Measurements from ENCODE around the gene NLRP4.

The NLRP4 gene

GRCh38 chr19:55802281-55802680 lies 34.1 kb upstream of the NLRP4 start:
- no peaks in the 10 kb centered on the region for H4K20me1 ChIP-seq (ENCODE audit: insufficient read depth, low read length)
- H3K36me3 ChIP-seq (replicated peaks; ENCODE audit: insufficient read depth, low read length) = no peaks in the 10 kb centered on the region
- no peaks in the 10 kb centered on the region for H3K9me3 ChIP-seq (replicated peaks; ENCODE audit: insufficient read depth, low read length)
- H3K4me3 ChIP-seq (ENCODE audit: low read length) = no peak overlapping the region
- H3K9ac ChIP-seq (ENCODE audit: low read length) = no peak overlapping the region
- H3K9me2 ChIP-seq (replicated peaks; ENCODE audit: insufficient read depth, low read length) = no peaks in the 10 kb centered on the region
- H3K27me3 ChIP-seq (replicated peaks; ENCODE audit: insufficient read depth, low read length) = no peaks in the 10 kb centered on the region
- H3K4me2 ChIP-seq (ENCODE audit: low read depth, low read length) = no peak overlapping the region
- H3K4me1 ChIP-seq (ENCODE audit: low read length) = no peaks in the 10 kb centered on the region
- no peak overlapping the region for H2AFZ ChIP-seq (ENCODE audit: low read length)
- no peak overlapping the region for H3K27ac ChIP-seq (ENCODE audit: low read length)
- TF ChIP-seq EZH2phosphoT487 (IDR thresholded peaks at IDR 0.05; ENCODE audit: low read length) (no peak), EZH2 (optimal IDR thresholded peaks at IDR 0.05; ENCODE audit: low read depth, low read length) (no peak)
- TF ChIP-seq, protein P1, sequence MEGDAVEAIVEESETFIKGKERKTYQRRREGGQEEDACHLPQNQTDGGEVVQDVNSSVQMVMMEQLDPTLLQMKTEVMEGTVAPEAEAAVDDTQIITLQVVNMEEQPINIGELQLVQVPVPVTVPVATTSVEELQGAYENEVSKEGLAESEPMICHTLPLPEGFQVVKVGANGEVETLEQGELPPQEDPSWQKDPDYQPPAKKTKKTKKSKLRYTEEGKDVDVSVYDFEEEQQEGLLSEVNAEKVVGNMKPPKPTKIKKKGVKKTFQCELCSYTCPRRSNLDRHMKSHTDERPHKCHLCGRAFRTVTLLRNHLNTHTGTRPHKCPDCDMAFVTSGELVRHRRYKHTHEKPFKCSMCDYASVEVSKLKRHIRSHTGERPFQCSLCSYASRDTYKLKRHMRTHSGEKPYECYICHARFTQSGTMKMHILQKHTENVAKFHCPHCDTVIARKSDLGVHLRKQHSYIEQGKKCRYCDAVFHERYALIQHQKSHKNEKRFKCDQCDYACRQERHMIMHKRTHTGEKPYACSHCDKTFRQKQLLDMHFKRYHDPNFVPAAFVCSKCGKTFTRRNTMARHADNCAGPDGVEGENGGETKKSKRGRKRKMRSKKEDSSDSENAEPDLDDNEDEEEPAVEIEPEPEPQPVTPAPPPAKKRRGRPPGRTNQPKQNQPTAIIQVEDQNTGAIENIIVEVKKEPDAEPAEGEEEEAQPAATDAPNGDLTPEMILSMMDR (IDR thresholded peaks at IDR 0.05; ENCODE audit: low read length) = no peak
- H3F3A ChIP-seq (ENCODE audit: insufficient read depth, low read length) = no peaks in the 10 kb centered on the region
- no peak for DNase-seq
- no peaks in the 10 kb centered on the region for H3K79me2 ChIP-seq (ENCODE audit: low read length)

GRCh38 chr19:55809381-55810058 lies 26.8 kb upstream of the NLRP4 start:
- peak overlapping the region; percentile 45; the same call in 1 of the 2 replicates for H2AFZ ChIP-seq (ENCODE audit: low read length)
- H3K4me2 ChIP-seq (ENCODE audit: low read depth, low read length) = no peak overlapping the region
- peaks cover 7% of the 10 kb centered on the region; the same call in 1 of the 2 replicates for H3K4me1 ChIP-seq (ENCODE audit: low read length)
- no peak overlapping the region for H3K9ac ChIP-seq (ENCODE audit: low read length)
- no peaks in the 10 kb centered on the region for H3F3A ChIP-seq (ENCODE audit: insufficient read depth, low read length)
- H3K79me2 ChIP-seq (ENCODE audit: low read length) = no peaks in the 10 kb centered on the region
- H3K9me3 ChIP-seq (replicated peaks; ENCODE audit: insufficient read depth, low read length) = no peaks in the 10 kb centered on the region
- no peaks in the 10 kb centered on the region for H3K27me3 ChIP-seq (replicated peaks; ENCODE audit: insufficient read depth, low read length)
- peak; percentile 48 for DNase-seq
- no peaks in the 10 kb centered on the region for H3K9me2 ChIP-seq (replicated peaks; ENCODE audit: insufficient read depth, low read length)
- no peak for TF ChIP-seq EZH2phosphoT487 (IDR thresholded peaks at IDR 0.05; ENCODE audit: low read length)
- TF ChIP-seq, protein P1 (IDR thresholded peaks at IDR 0.05; ENCODE audit: low read length) = peak; percentile 37; the same call in 1 of the 2 replicates
- H3K4me3 ChIP-seq (ENCODE audit: low read length) = no peak overlapping the region
- H4K20me1 ChIP-seq (ENCODE audit: insufficient read depth, low read length) = no peaks in the 10 kb centered on the region
- no peak overlapping the region for H3K27ac ChIP-seq (ENCODE audit: low read length)
- no peaks in the 10 kb centered on the region for H3K36me3 ChIP-seq (replicated peaks; ENCODE audit: insufficient read depth, low read length)

DNA sequence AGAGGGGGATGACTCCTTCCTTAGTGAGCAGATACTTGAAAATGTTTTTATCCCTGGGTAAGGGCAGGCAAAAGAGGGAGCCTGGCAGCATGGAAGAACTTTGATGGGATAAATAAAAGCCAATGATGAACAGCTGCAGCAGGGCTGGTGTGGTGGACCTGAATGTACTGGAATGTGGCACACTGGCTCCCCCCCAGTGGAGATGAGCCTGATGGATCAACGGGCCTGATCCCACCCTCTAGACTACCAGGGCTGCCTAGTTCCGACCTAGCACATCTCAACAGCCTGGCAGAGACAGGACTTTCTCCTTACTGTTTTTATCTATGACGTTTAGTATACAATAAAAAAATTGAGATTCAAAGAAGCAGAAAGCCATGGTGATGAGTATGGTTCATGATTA lies 25.0 kb upstream of the NLRP4 start:
- Histone ChIP-seq H3K79me2 (ENCODE audit: low read length) (no peaks in the 10 kb centered on the region), H3K9ac (ENCODE audit: low read length) (no peak overlapping the region), H3K36me3 (replicated peaks; ENCODE audit: insufficient read depth, low read length) (no peaks in the 10 kb centered on the region), H3K4me1 (ENCODE audit: low read length) (peaks cover 7% of the 10 kb centered on the region; the same call in 1 of the 2 replicates), H3F3A (ENCODE audit: insufficient read depth, low read length) (no peaks in the 10 kb centered on the region), H3K27me3 (replicated peaks; ENCODE audit: insufficient read depth, low read length) (no peaks in the 10 kb centered on the region), H3K9me3 (replicated peaks; ENCODE audit: insufficient read depth, low read length) (no peaks in the 10 kb centered on the region), H3K27ac (ENCODE audit: low read length) (no peak overlapping the region), H4K20me1 (ENCODE audit: insufficient read depth, low read length) (no peaks in the 10 kb centered on the region), H3K4me3 (ENCODE audit: low read length) (no peak overlapping the region), H3K9me2 (replicated peaks; ENCODE audit: insufficient read depth, low read length) (no peaks in the 10 kb centered on the region), H2AFZ (ENCODE audit: low read length) (no peak overlapping the region), H3K4me2 (ENCODE audit: low read depth, low read length) (no peak overlapping the region)
- DNase-seq = no peak
- no peak for TF ChIP-seq EZH2phosphoT487 (IDR thresholded peaks at IDR 0.05; ENCODE audit: low read length)
- TF ChIP-seq, protein P1 (IDR thresholded peaks at IDR 0.05; ENCODE audit: low read length) = no peak
- no peak for TF ChIP-seq EZH2 (optimal IDR thresholded peaks at IDR 0.05; ENCODE audit: low read depth, low read length)
